WTC11 (cell line): ENCODE measurements around the gene ZNF282. TPM values are rescaled to one million over a fixed set of nuclear protein-coding genes. Genes with fewer than 3 reads are reported as not detected.

Experiments used
- ATAC-seq: fragments of 200-7000 bp; cut with Tn5 transposase; 2 replicates; pipeline ENCODE4 v1.10.0; 2021; ENCODE audit warnings: mild to moderate bottlenecking, moderate library complexity
- CTCF ChIA-PET: fragments of 300-600 bp; sonication (Branson Sonifier 250); formaldehyde crosslinking; loops from one replicate; lab custom pipeline; 2021; ENCODE audit warnings: antibody characterized with exemption; lab: Charles Lee
- POLR2A ChIA-PET: fragments of 350-600 bp; sonication (Branson Sonifier 250); formaldehyde crosslinking; loops from one replicate; lab custom pipeline; 2021; ENCODE audit warnings: antibody characterized with exemption; lab: Charles Lee
- DNase-seq: peaks from one replicate; pipeline ENCODE4 v3.0.0; 2021; ENCODE audit warnings: low spot score
- H3K27ac Mint-ChIP-seq: 2 replicates; pipeline ENCODE4 v1.8.0; 2021; ENCODE audit warnings: mixed read lengths
- H3K27me3 Mint-ChIP-seq: 2 replicates; pipeline ENCODE4 v1.8.0; 2021; ENCODE audit warnings: low read depth, mild to moderate bottlenecking, moderate library complexity, mixed read lengths
- H3K36me3 Mint-ChIP-seq: 2 replicates; pipeline ENCODE4 v1.8.0; 2021; ENCODE audit warnings: mixed read lengths
- H3K4me1 Mint-ChIP-seq: 2 replicates; pipeline ENCODE4 v1.8.0; 2022; ENCODE audit warnings: mixed read lengths
- H3K4me3 Mint-ChIP-seq: 2 replicates; pipeline ENCODE4 v1.8.0; 2021; ENCODE audit warnings: mild to moderate bottlenecking, moderate library complexity, mixed read lengths
- H3K9me3 Mint-ChIP-seq: 2 replicates; pipeline ENCODE4 v1.8.0; 2021; ENCODE audit warnings: mixed read lengths
- ATF6 ChIP-seq: sonication (generic); formaldehyde crosslinking; IDR thresholded peaks from 2 replicates; pipeline ENCODE4 v1.8.1; 2023; ENCODE audit warnings: mild to moderate bottlenecking, missing genetic modification reagents
- CBFB ChIP-seq: sonication (generic); formaldehyde crosslinking; IDR thresholded peaks from 2 replicates; pipeline ENCODE4 v1.8.1; 2022; ENCODE audit warnings: mild to moderate bottlenecking, low read depth, missing genetic modification reagents
- CTCF ChIP-seq: fragments of 200-600 bp; IDR thresholded peaks from 2 replicates; pipeline ENCODE4 v1.8.0; 2022; ENCODE audit warnings: antibody characterized with exemption
- ESRRA ChIP-seq: sonication (generic); formaldehyde crosslinking; IDR thresholded peaks from 2 replicates; pipeline ENCODE4 v1.8.1; 2022; ENCODE audit warnings: mild to moderate bottlenecking, missing genetic modification reagents, borderline replicate concordance
- ETV6 ChIP-seq: sonication (generic); formaldehyde crosslinking; IDR thresholded peaks from 2 replicates; pipeline ENCODE4 v1.8.1; 2022; ENCODE audit warnings: mild to moderate bottlenecking, missing genetic modification reagents
- FOXJ3 ChIP-seq: sonication (generic); formaldehyde crosslinking; IDR thresholded peaks from 2 replicates; pipeline ENCODE4 v1.9.0; 2021; ENCODE audit warnings: missing genetic modification reagents, mild to moderate bottlenecking, borderline replicate concordance
- FOXP4 ChIP-seq: sonication (generic); formaldehyde crosslinking; IDR thresholded peaks from 2 replicates; pipeline ENCODE4 v1.8.0; 2022; ENCODE audit warnings: mild to moderate bottlenecking, missing genetic modification reagents
- GABPB1 ChIP-seq: sonication (generic); formaldehyde crosslinking; IDR thresholded peaks from 2 replicates; pipeline ENCODE4 v1.8.1; 2023; ENCODE audit warnings: mild to moderate bottlenecking, missing genetic modification reagents
- JUN ChIP-seq: sonication (generic); formaldehyde crosslinking; IDR thresholded peaks from 2 replicates; pipeline ENCODE4 v1.8.0; 2023; ENCODE audit warnings: mild to moderate bottlenecking, missing genetic modification reagents
- MLX ChIP-seq: sonication (generic); formaldehyde crosslinking; IDR thresholded peaks from 2 replicates; pipeline ENCODE4 v1.8.1; 2023; ENCODE audit warnings: mild to moderate bottlenecking, missing genetic modification reagents, moderate library complexity
- NFE2L1 ChIP-seq: sonication (generic); formaldehyde crosslinking; IDR thresholded peaks from 2 replicates; pipeline ENCODE4 v1.8.1; 2023; ENCODE audit warnings: missing genetic modification reagents
- NR3C1 ChIP-seq: sonication (generic); formaldehyde crosslinking; conservative IDR thresholded peaks from 2 replicates; pipeline ENCODE4 v1.8.1; 2023; ENCODE audit warnings: low read depth, mild to moderate bottlenecking, missing genetic modification reagents
- PRDM15 ChIP-seq: sonication (generic); formaldehyde crosslinking; IDR thresholded peaks from 2 replicates; pipeline ENCODE4 v1.8.0; 2022; ENCODE audit warnings: missing genetic modification reagents
- PREB ChIP-seq: sonication (generic); formaldehyde crosslinking; IDR thresholded peaks from 2 replicates; pipeline ENCODE4 v1.8.1; 2022; ENCODE audit warnings: mild to moderate bottlenecking, missing genetic modification reagents, moderate library complexity, borderline replicate concordance
- SP1 ChIP-seq: sonication (generic); formaldehyde crosslinking; conservative IDR thresholded peaks from 2 replicates; pipeline ENCODE4 v1.8.1; 2022; ENCODE audit warnings: missing genetic modification reagents
- USF2 ChIP-seq: sonication (generic); formaldehyde crosslinking; IDR thresholded peaks from 2 replicates; pipeline ENCODE4 v1.8.1; 2023; ENCODE audit warnings: mild to moderate bottlenecking, missing genetic modification reagents, moderate library complexity
- ZBTB43 ChIP-seq: sonication (generic); formaldehyde crosslinking; IDR thresholded peaks from 2 replicates; pipeline ENCODE4 v1.8.1; 2023; ENCODE audit warnings: mild to moderate bottlenecking, missing genetic modification reagents
- ZNF121 ChIP-seq: sonication (generic); formaldehyde crosslinking; IDR thresholded peaks from 2 replicates; pipeline ENCODE4 v1.8.0; 2023; ENCODE audit warnings: missing genetic modification reagents
- ZNF232 ChIP-seq: sonication (generic); formaldehyde crosslinking; IDR thresholded peaks from 2 replicates; pipeline ENCODE4 v1.8.0; 2022; ENCODE audit warnings: mild to moderate bottlenecking, missing genetic modification reagents
- ZNF263 ChIP-seq: sonication (generic); formaldehyde crosslinking; IDR thresholded peaks from 2 replicates; pipeline ENCODE4 v1.8.1; 2022; ENCODE audit warnings: low read depth, mild to moderate bottlenecking, moderate library complexity, missing genetic modification reagents
- total RNA-seq: library from RNA; stranded (reverse); gene quantifications from 3 replicates; pipeline ENCODE4 v1.2.3, GENCODE V29; 2021

ZNF282 gene
- total RNA-seq, 1 experiment from 2014 or later: 38.5 TPM

GRCh38 chr7:149175150-149175549 lies 20.2 kb upstream of the ZNF282 start (continued):
- TF ChIP-seq ZBTB43 (no peak), PREB (CRISPR knock-in tag) (no peak), ETV6 (CRISPR knock-in tag) (no peak), ZNF232 (CRISPR knock-in tag) (no peak), USF2 (CRISPR knock-in tag) (no peak), ZNF121 (no peak), PRDM15 (CRISPR knock-in tag) (no peak)

GRCh38 chr7:149179241-149179640 lies 16.1 kb upstream of the ZNF282 start:
- POLR2A ChIA-PET: no interaction called here
- Mint-ChIP-seq H3K4me1 (no peaks in the 10 kb centered on the region), H3K27ac (no peak overlapping the region), H3K27me3 (no peaks in the 10 kb centered on the region), H3K4me3 (no peak overlapping the region), H3K36me3 (peaks cover 87% of the 10 kb centered on the region), H3K9me3 (no peaks in the 10 kb centered on the region)
- no peak for DNase-seq
- ATAC-seq: no peak
- CTCF ChIA-PET: interaction anchor here (0.5 kb wide), 1 partner anchor 58 kb away, joined by 3 read pairs; no protein-coding TSS in a partner anchor
- TF ChIP-seq SP1 (CRISPR knock-in tag) (no peak), USF2 (CRISPR knock-in tag) (no peak), MLX (CRISPR knock-in tag) (no peak), ATF6 (CRISPR knock-in tag) (no peak), ETV6 (CRISPR knock-in tag) (no peak), ZNF263 (CRISPR knock-in tag) (no peak), JUN (CRISPR knock-in tag) (no peak), GABPB1 (CRISPR knock-in tag) (no peak), PREB (CRISPR knock-in tag) (no peak), CBFB (CRISPR knock-in tag) (no peak), FOXP4 (CRISPR knock-in tag) (no peak), FOXJ3 (CRISPR knock-in tag) (no peak), CTCF (no peak), NR3C1 (no peak), ESRRA (CRISPR knock-in tag) (no peak), NFE2L1 (CRISPR knock-in tag) (no peak)
